CD4-positive, alpha-beta T cell treated with Interleukin-21 for 1 hour (primary cell): ENCODE results near the gene OSBPL2.

Source experiments
- DNase-seq: peaks from one replicate; pipeline ENCODE4 v3.0.0-alpha.2; 2020

Gene OSBPL2

GRCh38 chr20:62330576-62331317, 92.4 kb downstream of the OSBPL2 start:
- no peak for DNase-seq

DNA sequence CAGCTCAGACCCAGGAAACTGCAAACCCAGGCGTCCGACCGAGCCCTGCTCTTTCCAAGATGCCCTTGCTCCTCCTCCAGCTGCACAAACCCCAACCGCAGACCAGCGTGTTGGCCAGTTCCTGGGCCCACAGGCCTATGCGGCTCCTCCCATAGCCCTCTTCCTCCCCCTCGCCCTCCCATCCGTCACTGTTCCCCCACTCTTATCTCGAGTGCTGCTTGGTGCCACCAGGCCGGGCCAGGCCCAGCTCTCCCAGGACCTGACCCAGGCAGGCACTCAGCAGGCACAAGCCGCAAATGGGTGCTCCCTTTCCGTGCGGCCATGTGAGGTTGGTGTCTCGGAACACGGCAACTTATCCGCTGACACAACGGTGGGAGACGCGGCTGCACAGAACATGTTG, 93.0 kb downstream of the OSBPL2 start:
- DNase-seq, result no peak

GRCh38 chr20:62332421-62332820, 94.1 kb downstream of the OSBPL2 start:
- no peak for DNase-seq

DNA sequence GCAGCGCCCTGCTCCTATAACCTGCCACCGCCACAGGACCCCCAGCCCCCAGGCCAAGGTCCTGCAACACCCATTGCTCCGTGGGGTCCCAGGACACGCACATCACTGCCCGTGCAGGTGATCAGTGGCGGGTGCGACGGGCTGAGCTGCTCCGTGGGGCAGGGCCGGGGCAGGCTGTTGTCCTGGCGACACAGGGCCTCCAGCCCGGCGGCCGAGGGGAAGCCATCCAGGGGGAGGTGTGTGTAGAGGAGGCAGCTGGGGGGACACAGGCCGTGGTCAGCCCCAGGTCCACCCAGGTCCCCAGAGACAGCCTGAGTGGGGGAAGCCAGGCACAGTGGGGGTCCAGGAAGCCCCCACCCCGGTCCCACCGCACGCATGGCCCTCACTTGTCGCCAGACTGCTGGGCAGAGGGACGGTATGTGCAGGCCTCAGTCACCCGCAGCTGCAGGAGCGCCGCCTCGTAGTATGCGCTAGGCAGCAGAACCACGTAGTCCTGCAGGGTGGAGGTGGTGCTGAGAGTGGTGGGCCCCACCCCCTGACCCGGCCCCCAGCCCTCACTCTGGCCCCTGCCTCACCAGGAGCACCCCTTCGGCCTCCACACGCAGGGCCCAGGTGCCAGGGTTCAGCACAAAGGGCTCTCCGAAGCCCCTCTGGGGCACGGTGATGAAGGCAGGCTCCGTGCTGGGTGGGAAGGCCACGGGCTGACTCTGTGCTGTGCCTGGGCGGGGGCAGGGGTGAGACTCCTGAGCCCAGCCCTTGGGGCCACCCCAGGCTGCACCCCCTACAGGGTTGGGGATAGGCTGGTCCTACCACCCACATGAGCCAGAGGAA, 94.9 kb downstream of the OSBPL2 start:
- no peak for DNase-seq

GRCh38 chr20:62333820-62334595, 95.7 kb downstream of the OSBPL2 start:
- DNase-seq, result no peak

DNA sequence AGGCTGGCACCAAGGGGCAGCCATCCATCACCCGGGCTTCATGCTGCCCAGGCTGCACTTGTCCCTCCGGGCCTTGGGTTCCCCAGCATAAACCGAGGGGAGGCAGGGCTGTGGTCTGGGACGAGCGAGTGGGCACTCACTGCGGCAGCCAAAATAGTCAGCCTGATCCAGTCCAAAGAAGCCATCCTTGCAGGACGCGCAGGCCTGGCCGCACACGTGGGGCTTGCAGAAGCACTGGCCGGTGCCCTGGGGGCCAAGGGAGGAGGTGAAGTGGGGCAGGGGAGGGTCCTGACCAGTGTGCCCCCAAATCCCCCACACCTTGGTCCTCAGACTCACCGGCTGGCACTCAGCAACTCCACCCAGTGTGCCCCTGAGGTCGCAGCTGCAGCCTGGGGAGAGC, 96.6 kb downstream of the OSBPL2 start:
- no peak for DNase-seq

DNA sequence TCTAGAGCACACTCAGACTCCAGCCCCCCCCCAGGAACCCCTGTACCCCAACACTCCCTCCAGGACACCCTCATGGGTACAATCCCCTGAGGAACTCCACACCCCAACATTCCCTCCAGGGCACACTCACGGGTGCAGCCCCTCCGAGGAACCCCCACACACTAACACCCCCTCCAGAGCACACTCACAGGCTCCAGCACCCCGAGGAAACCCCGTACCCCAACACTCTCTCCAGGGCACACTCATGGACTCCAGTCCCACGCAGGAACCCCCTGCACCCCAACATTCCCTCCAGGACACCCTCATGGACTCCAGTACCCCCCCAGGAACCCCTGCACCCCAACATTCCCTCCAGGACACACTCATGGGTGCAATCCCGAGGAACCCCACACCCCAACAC, 97.2 kb downstream of the OSBPL2 start:
- DNase-seq, result no peak

- DNase-seq, result no peak
Measured at GRCh38 chr20:62336329-62336728, 98.0 kb downstream of the OSBPL2 start.

- no peak for DNase-seq
Measured at GRCh38 chr20:62336775-62337557, 98.6 kb downstream of the OSBPL2 start.

DNA sequence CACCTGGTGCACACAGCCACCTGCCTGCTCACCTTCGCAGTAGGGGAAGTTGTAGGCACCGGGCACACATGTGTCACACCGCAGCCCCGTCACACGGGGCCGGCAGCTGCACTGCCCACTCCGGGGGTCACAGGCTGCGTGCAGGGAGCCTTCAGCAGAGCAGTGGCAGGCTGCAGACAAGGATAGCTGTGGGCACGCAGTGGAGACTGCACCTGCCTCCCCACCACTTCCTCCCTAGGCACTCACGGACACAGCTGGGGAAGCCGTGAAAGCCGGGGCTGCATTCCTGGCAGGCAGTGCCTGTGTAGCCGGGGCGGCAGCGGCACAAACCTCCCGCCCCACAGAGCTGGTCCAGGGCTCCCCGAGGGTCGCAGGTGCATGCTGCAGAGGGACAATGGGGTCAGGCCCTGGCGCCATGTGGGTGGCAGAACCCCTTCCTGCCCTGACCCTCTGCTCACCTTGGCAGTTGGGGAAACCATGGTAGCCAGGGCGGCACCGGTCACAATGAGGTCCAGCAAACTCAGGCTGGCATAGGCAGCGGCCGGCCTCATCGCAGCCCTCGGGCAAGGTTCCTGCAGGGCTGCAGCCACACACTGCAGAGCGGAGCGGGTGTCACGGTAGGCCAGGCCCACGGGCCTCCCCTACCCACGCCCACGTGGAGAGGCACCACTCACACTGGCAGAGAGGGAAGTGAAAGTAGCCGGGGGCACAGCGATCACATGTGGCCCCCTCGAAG, 99.4 kb downstream of the OSBPL2 start:
- DNase-seq, result no peak

GRCh38 chr20:62338294-62338620, 99.9 kb downstream of the OSBPL2 start:
- DNase-seq, result no peak

DNA sequence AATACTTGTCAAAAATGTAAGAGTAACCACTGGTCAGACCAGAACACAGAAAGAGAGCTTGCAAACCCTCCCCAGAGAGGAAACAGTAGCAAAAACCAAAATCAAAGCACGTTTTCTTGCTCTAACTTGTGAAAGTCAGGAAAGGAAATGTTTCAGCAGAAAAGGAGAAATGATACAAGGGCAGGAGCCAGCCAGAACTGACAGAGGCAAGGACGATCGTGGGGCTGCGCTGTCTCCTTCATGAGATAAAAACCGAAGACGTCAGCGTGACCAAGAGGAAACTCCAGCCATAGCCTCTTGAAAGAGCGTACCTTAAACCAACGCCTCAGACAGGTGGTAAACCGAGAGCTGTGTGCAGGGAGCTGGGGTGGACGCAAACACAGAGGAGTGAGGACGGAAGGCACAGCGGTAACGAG, 101.3 kb downstream of the OSBPL2 start:
- DNase-seq, result no peak

- DNase-seq, result no peak
Measured at GRCh38 chr20:62342910-62343309, 104.6 kb downstream of the OSBPL2 start.

DNA sequence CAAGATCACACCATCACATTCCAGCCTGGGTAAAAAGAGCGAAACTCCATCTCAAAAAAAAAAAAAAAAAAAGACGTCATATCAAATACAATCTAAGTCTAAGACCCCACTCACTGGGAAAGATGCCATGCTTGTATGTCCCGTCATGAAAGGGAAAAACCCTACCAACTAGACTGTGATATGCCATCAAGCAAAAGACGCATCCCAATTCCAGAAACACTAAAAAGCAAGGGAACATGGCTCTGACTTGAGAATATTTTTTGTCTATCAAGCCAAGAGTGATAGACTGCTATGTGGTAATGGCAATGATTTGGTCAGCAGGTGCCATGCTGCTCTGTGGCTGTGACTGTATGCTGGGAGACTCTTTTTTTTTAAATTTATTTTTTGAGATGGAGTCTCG, 105.8 kb downstream of the OSBPL2 start:
- no peak for DNase-seq

GRCh38 chr20:62344782-62345181, 106.5 kb downstream of the OSBPL2 start:
- DNase-seq, result no peak
